ENCODE measurements around the gene ASB11.

The ASB11 gene

GRCh38 chrX:15315509-15315908 is at the start of gene ASB11:
Gene ASB11 (minus strand): TSS chrX:15315640. CDS start chrX:15315605, 35 bp downstream.
- no peak for DNase-seq (ENCODE audit: low spot score)

- DNase-seq (ENCODE audit: low spot score): no peak
Measured at GRCh38 chrX:15359701-15360100, 44.3 kb upstream of the ASB11 start.

GRCh38 chrX:15358533-15358932 is 43.1 kb upstream of the ASB11 start:
- peak; percentile 13 for DNase-seq (ENCODE audit: low spot score)

- DNase-seq (ENCODE audit: low spot score): peak; percentile 21
Measured at GRCh38 chrX:15356444-15356843, 41.0 kb upstream of the ASB11 start.

GRCh38 chrX:15350329-15350996 is 35.0 kb upstream of the ASB11 start:
- DNase-seq (ENCODE audit: low spot score): no peak

- peak; percentile 71 for DNase-seq (ENCODE audit: low spot score)
Measured at GRCh38 chrX:15349046-15349445, 33.6 kb upstream of the ASB11 start.

GRCh38 chrX:15345976-15346375 is 30.5 kb upstream of the ASB11 start:
- DNase-seq (ENCODE audit: low spot score): no peak

- DNase-seq (ENCODE audit: low spot score): no peak
Measured at GRCh38 chrX:15344106-15344505, 28.7 kb upstream of the ASB11 start.

GRCh38 chrX:15343075-15343476 is 27.6 kb upstream of the ASB11 start:
- DNase-seq (ENCODE audit: low spot score): no peak

- DNase-seq (ENCODE audit: low spot score): no peak
Measured at GRCh38 chrX:15340867-15341266, 25.4 kb upstream of the ASB11 start.

- DNase-seq (ENCODE audit: low spot score): peak; percentile 39
Measured at GRCh38 chrX:15336023-15336413, 20.6 kb upstream of the ASB11 start.

- DNase-seq (ENCODE audit: low spot score): peak; percentile 95
Measured at GRCh38 chrX:15335135-15336022, 19.9 kb upstream of the ASB11 start, which contains the start of gene PIGA. Gene PIGA (minus strand): TSS chrX:15335523. CDS start chrX:15331930, 3,593 bp downstream.

GRCh38 chrX:15334561-15334960 is 19.1 kb upstream of the ASB11 start:
- DNase-seq (ENCODE audit: low spot score): peak; percentile 4

- DNase-seq (ENCODE audit: low spot score): no peak
Measured at GRCh38 chrX:15328821-15329220, 13.4 kb upstream of the ASB11 start.

- DNase-seq (ENCODE audit: low spot score): no peak
Measured at GRCh38 chrX:15328131-15328530, 12.7 kb upstream of the ASB11 start.

- no peak for DNase-seq (ENCODE audit: low spot score)
Measured at GRCh38 chrX:15322472-15322871, 7.0 kb upstream of the ASB11 start.

GRCh38 chrX:15322072-15322471 is 6.6 kb upstream of the ASB11 start:
- no peak for DNase-seq (ENCODE audit: low spot score)

GRCh38 chrX:15321447-15321846 is 6.0 kb upstream of the ASB11 start:
- DNase-seq (ENCODE audit: low spot score): no peak

- DNase-seq (ENCODE audit: low spot score): no peak
Measured at GRCh38 chrX:15320297-15320696, 4.9 kb upstream of the ASB11 start.

- DNase-seq (ENCODE audit: low spot score): no peak
Measured at GRCh38 chrX:15319075-15319474, 3.6 kb upstream of the ASB11 start.

GRCh38 chrX:15314472-15314871 is 968 bp downstream of the ASB11 start:
- no peak for DNase-seq (ENCODE audit: low spot score)

- DNase-seq (ENCODE audit: low spot score): no peak
Measured at GRCh38 chrX:15311119-15311518, 4.3 kb downstream of the ASB11 start.

GRCh38 chrX:15310117-15310516 is 5.3 kb downstream of the ASB11 start:
- DNase-seq (ENCODE audit: low spot score): no peak

Measured in NAMALWA (cell line).